Retinal pigment epithelial cell (primary cell): ENCODE results near the gene HDAC6.

Experiments used
- DNase-seq: peaks from one replicate; pipeline ENCODE4 v3.0.0-alpha.2; 2010; ENCODE audit warnings: low read depth
- H3K4me3 ChIP-seq: 2 replicates; pipeline ENCODE4 v1.5.1; 2011; ENCODE audit warnings: mild to moderate bottlenecking, low read length, control low read depth, moderate library complexity
- CTCF ChIP-seq: conservative IDR thresholded peaks from 2 replicates; pipeline ENCODE4 v1.5.1; 2011; ENCODE audit warnings: low read depth, low read length, control low read depth, inconsistent platforms

The HDAC6 gene

GRCh38 chrX:48789366-48790220 is 12.3 kb upstream of the HDAC6 start:
- TF ChIP-seq CTCF: no peak
- no peak for DNase-seq
- H3K4me3 ChIP-seq: no peak overlapping the region

GRCh38 chrX:48790477-48790876 is 11.4 kb upstream of the HDAC6 start:
- no peak for DNase-seq
- no peak overlapping the region for H3K4me3 ChIP-seq
- no peak for TF ChIP-seq CTCF

GRCh38 chrX:48791063-48791820 is 10.6 kb upstream of the HDAC6 start:
- no peak overlapping the region for H3K4me3 ChIP-seq
- no peak for DNase-seq
- TF ChIP-seq CTCF: no peak

- H3K4me3 ChIP-seq: no peak overlapping the region
- no peak for TF ChIP-seq CTCF
- DNase-seq: no peak
Observed at GRCh38 chrX:48792219-48792618, 9.6 kb upstream of the HDAC6 start.

- no peak overlapping the region for H3K4me3 ChIP-seq
- DNase-seq: no peak
- TF ChIP-seq CTCF: no peak
Observed at GRCh38 chrX:48793935-48794334, 7.9 kb upstream of the HDAC6 start.

- DNase-seq: no peak
- TF ChIP-seq CTCF: no peak
- H3K4me3 ChIP-seq: no peak overlapping the region
Observed at GRCh38 chrX:48794340-48794910, 7.4 kb upstream of the HDAC6 start.
